SU-DHL-6 (cell line): ENCODE measurements around the gene MDM2.

ENCODE experiments used
- H2AFZ ChIP-seq: fragments of 200-600 bp; sonication (generic); 2 replicates; pipeline ENCODE4 v1.6.1; 2014; ENCODE audit warnings: low read depth, mild to moderate bottlenecking, moderate library complexity, mixed read lengths, antibody characterized with exemption, low read length; ENCODE audit not compliant: severe bottlenecking
- H3F3A ChIP-seq: fragments of 200-600 bp; shearing (Covaris generic); 2 replicates; pipeline ENCODE4 v1.6.0; 2016; ENCODE audit warnings: antibody characterized with exemption, mild to moderate bottlenecking; ENCODE audit not compliant: insufficient read depth
- H3K27ac ChIP-seq: fragments of 200-600 bp; sonication (generic); 2 replicates; pipeline ENCODE4 v1.5.1; 2016; ENCODE audit warnings: low read depth, mild to moderate bottlenecking, low read length, moderate library complexity, mixed read lengths
- H3K27me3 ChIP-seq: fragments of 200-600 bp; sonication (generic), shearing (Covaris generic); 2 replicates; pipeline ENCODE4 v1.6.0; 2014; ENCODE audit warnings: mild to moderate bottlenecking, low read length
- H3K36me3 ChIP-seq: fragments of 200-600 bp; sonication (generic); 2 replicates; pipeline ENCODE4 v1.6.1; 2014; ENCODE audit warnings: mild to moderate bottlenecking, low read length, mixed read lengths
- H3K4me2 ChIP-seq: fragments of 300-600, 200-600 bp; shearing (Covaris generic), sonication (generic); 2 replicates; pipeline ENCODE4 v1.6.0; 2014; ENCODE audit warnings: low read length, low read depth, mild to moderate bottlenecking; ENCODE audit not compliant: poor library complexity, severe bottlenecking
- H3K4me3 ChIP-seq: fragments of 200-600 bp; sonication (generic); 2 replicates; pipeline ENCODE4 v1.5.1; 2014; ENCODE audit warnings: antibody characterized with exemption, low read length, mild to moderate bottlenecking, mixed read lengths; ENCODE audit not compliant: insufficient read depth, poor library complexity, severe bottlenecking
- H3K79me2 ChIP-seq: fragments of 200-600 bp; sonication (generic); 2 replicates; pipeline ENCODE4 v1.6.1; 2014; ENCODE audit warnings: mild to moderate bottlenecking, low read length, moderate library complexity; ENCODE audit not compliant: insufficient read depth
- H3K9ac ChIP-seq: fragments of 200-600 bp; sonication (generic); 2 replicates; pipeline ENCODE4 v1.7.0; 2014; ENCODE audit warnings: mild to moderate bottlenecking, low read length
- H3K9me2 ChIP-seq: fragments of 200-600 bp; sonication (generic); replicated peaks from 2 replicates; pipeline ENCODE4 v1.6.1; 2014; ENCODE audit warnings: low read length; ENCODE audit not compliant: insufficient read depth
- H3K9me3 ChIP-seq: fragments of 200-600 bp; sonication (generic); 2 replicates; pipeline ENCODE4 v1.6.1; 2014; ENCODE audit warnings: low read length, mixed read lengths; ENCODE audit not compliant: insufficient read depth
- H4K20me1 ChIP-seq: fragments of 200-600 bp; sonication (generic); 2 replicates; pipeline ENCODE4 v1.6.1; 2014; ENCODE audit warnings: low read depth, mild to moderate bottlenecking, antibody characterized with exemption, low read length, moderate library complexity, mixed read lengths
- EZH2phosphoT487 ChIP-seq: fragments of 200-600 bp; sonication (generic), shearing (Covaris generic); conservative IDR thresholded peaks from 2 replicates; pipeline ENCODE4 v1.6.1; 2018; ENCODE audit warnings: mild to moderate bottlenecking, antibody characterized with exemption, low read length, moderate library complexity, mixed read lengths
- TF ChIP-seq, protein P1 (sequence below): fragments of 200-600 bp; sonication (generic); IDR thresholded peaks from one replicate; pipeline ENCODE4 v1.5.1; 2017; ENCODE audit warnings: antibody characterized with exemption, mild to moderate bottlenecking, low read length, moderate library complexity; ENCODE audit not compliant: insufficient read depth, poor library complexity, severe bottlenecking

MDM2 gene

DNA sequence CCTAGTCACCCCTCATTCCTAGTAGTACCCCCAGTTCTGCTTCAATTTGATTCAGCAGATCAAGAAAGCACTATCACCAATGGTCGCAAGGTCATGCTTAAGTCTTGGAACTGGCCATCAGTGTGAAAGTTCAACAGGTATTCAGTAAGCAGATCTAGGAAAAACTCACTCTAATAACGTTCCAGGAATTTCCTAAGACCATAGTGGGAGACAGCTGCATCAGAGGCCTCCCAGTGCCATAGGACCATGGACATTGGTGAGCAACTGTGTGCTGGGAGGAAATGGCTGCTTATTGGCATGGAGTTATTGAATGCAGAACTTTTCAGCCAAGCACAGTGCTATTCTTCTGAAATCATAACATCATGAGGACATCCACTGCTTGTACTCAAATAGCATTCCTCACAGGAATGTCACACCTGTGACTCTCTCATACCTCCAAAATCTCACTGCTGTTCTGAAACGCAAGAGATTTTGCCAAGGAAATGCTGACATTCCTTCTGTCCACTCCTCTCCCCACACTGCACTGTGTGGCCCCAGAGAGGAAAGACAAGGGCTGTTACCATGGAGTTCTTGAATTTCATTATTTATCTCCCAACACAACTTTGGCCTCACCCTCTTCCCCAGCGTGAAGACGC, 30.9 kb upstream of the MDM2 start:
- Histone ChIP-seq H3K9me2 (no peaks in the 10 kb centered on the region), H2AFZ (no peak overlapping the region), H4K20me1 (no peaks in the 10 kb centered on the region), H3K9me3 (no peaks in the 10 kb centered on the region), H3K27me3 (no peaks in the 10 kb centered on the region), H3K27ac (no peak overlapping the region), H3K4me3 (no peak overlapping the region), H3K4me2 (no peak overlapping the region), H3K79me2 (no peaks in the 10 kb centered on the region), H3K9ac (no peak overlapping the region), H3F3A (peaks cover 15% of the 10 kb centered on the region), H3K36me3 (no peaks in the 10 kb centered on the region)
- TF ChIP-seq, protein P1, sequence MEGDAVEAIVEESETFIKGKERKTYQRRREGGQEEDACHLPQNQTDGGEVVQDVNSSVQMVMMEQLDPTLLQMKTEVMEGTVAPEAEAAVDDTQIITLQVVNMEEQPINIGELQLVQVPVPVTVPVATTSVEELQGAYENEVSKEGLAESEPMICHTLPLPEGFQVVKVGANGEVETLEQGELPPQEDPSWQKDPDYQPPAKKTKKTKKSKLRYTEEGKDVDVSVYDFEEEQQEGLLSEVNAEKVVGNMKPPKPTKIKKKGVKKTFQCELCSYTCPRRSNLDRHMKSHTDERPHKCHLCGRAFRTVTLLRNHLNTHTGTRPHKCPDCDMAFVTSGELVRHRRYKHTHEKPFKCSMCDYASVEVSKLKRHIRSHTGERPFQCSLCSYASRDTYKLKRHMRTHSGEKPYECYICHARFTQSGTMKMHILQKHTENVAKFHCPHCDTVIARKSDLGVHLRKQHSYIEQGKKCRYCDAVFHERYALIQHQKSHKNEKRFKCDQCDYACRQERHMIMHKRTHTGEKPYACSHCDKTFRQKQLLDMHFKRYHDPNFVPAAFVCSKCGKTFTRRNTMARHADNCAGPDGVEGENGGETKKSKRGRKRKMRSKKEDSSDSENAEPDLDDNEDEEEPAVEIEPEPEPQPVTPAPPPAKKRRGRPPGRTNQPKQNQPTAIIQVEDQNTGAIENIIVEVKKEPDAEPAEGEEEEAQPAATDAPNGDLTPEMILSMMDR = no peak
- no peak for TF ChIP-seq EZH2phosphoT487

DNA sequence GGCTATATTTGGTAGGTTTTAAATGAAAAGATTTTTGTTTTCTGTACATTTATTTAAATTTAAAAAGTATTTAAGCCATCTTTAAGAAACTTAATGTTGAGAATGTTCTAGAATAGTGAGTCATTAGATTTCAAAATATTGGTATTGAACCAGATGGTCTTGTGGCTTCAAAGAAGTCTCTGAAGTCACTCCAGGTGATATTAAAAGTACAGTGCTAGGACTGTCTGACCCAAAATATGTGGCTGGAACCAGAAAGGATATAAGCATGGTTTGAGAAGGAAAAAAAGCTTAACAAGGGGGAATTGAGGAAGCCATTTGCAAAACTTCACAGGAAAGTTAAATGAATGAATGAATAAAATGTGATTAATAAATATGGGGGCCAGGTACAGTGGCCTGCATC, 28.7 kb upstream of the MDM2 start:
- Histone ChIP-seq H3K27ac (no peak overlapping the region), H3K9me3 (no peaks in the 10 kb centered on the region), H3K4me3 (no peak overlapping the region), H2AFZ (no peak overlapping the region), H3K9ac (no peak overlapping the region), H3K36me3 (no peaks in the 10 kb centered on the region), H3K4me2 (no peak overlapping the region), H3K79me2 (no peaks in the 10 kb centered on the region), H4K20me1 (no peaks in the 10 kb centered on the region), H3K27me3 (no peaks in the 10 kb centered on the region), H3F3A (no peaks in the 10 kb centered on the region), H3K9me2 (no peaks in the 10 kb centered on the region)
- TF ChIP-seq, protein P1 = no peak
- TF ChIP-seq EZH2phosphoT487 = no peak

DNA sequence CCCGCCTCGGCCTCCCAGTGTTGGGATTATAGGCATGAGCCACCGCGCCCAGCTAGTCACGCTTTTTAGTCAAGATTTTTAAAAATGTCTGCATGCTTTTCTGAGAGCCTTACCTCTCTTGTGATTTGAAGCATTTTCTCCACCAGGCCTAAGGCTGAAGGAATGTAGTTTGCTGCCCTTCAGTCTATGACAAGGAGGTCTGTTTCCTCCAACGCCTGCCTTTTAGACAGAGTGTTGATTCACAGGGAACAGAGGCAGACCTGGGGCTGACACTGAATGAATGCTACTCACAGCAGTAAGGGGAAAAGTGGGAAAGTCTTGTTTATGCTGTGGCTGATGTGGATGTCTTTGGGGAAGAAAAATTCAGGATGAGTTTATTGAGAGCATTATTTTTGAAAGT, 27.2 kb upstream of the MDM2 start:
- Histone ChIP-seq H3F3A (no peaks in the 10 kb centered on the region), H3K9me2 (no peaks in the 10 kb centered on the region), H4K20me1 (no peaks in the 10 kb centered on the region), H3K27ac (no peak overlapping the region), H2AFZ (no peak overlapping the region), H3K27me3 (no peaks in the 10 kb centered on the region), H3K4me3 (no peak overlapping the region), H3K4me2 (no peak overlapping the region), H3K9me3 (no peaks in the 10 kb centered on the region), H3K79me2 (no peaks in the 10 kb centered on the region), H3K36me3 (no peaks in the 10 kb centered on the region), H3K9ac (no peak overlapping the region)
- TF ChIP-seq, protein P1 = no peak
- no peak for TF ChIP-seq EZH2phosphoT487
